HEK293 (cell line): ENCODE measurements around the gene HLF.

Experiments
- CTCF ChIA-PET: fragments of 350-600 bp; formaldehyde crosslinking; extraction: SDS; loops from one replicate; lab custom pipeline; 2021; ENCODE audit warnings: antibody characterized with exemption; lab: Yijun Ruan, JAX
- POLR2A ChIA-PET: fragments of 300-600 bp; formaldehyde crosslinking; extraction: SDS; loops from one replicate; lab custom pipeline; 2020; ENCODE audit warnings: antibody characterized with exemption, inconsistent platforms; lab: Yijun Ruan, JAX
- H3K27ac ChIP-seq: fragments of 200-500 bp; sonication (Bioruptor generic); 2 replicates; pipeline ENCODE4 v1.5.1; 2014; ENCODE audit warnings: low read depth, low read length, control low read depth, inconsistent platforms; ENCODE audit errors: extremely low read depth
- H3K36me3 ChIP-seq, 2 experiments: fragments of 200-500 bp in 1 of 2; sonication (Bioruptor generic) in 1 of 2; 1 replicate in 1 of 2; 2 replicates in 1 of 2; pipeline ENCODE4 v1.5.1; 2014 to 2017; ENCODE audit warnings: inconsistent platforms in 2 of 2, low read length in 2 of 2; ENCODE audit not compliant: control insufficient read depth in 2 of 2, insufficient read depth in 1 of 2
- H3K4me1 ChIP-seq: fragments of 200-500 bp; sonication (Bioruptor generic); 2 replicates; pipeline ENCODE4 v1.5.1; 2014; ENCODE audit warnings: mild to moderate bottlenecking, low read length, inconsistent platforms; ENCODE audit not compliant: control insufficient read depth, insufficient read depth
- H3K4me3 ChIP-seq: 2 replicates; pipeline ENCODE4 v1.5.1; 2011; ENCODE audit warnings: low read depth, mild to moderate bottlenecking, control low read depth, low read length, moderate library complexity
- H3K9me3 ChIP-seq: fragments of 200-500 bp; sonication (Bioruptor generic); 2 replicates; pipeline ENCODE4 v1.5.1; 2014; ENCODE audit warnings: low read depth, low read length, inconsistent platforms; ENCODE audit not compliant: control insufficient read depth, insufficient read depth
- GLIS1 ChIP-seq: fragments of 450-650 bp; formaldehyde crosslinking; IDR thresholded peaks from 2 replicates; pipeline ENCODE4 v1.5.1; 2016; ENCODE audit warnings: missing biosample characterization, missing genetic modification characterization
- KLF9 ChIP-seq: fragments of 450-650 bp; formaldehyde crosslinking; IDR thresholded peaks from 2 replicates; pipeline ENCODE4 v1.5.1; 2016; ENCODE audit warnings: missing biosample characterization, missing genetic modification characterization, low read depth
- OSR2 ChIP-seq: fragments of 450-650 bp; formaldehyde crosslinking; IDR thresholded peaks from 2 replicates; pipeline ENCODE4 v1.5.1; 2016; ENCODE audit warnings: missing biosample characterization, missing genetic modification characterization
- ZBTB26 ChIP-seq: fragments of 450-650 bp; formaldehyde crosslinking; optimal IDR thresholded peaks from 2 replicates; pipeline ENCODE3; 2016; ENCODE audit warnings: missing biosample characterization, mild to moderate bottlenecking, missing genetic modification characterization
- ZEB2 ChIP-seq: fragments of 450-650 bp; formaldehyde crosslinking; IDR thresholded peaks from 2 replicates; pipeline ENCODE4 v1.5.1; 2016; ENCODE audit warnings: missing biosample characterization, missing genetic modification characterization
- ZNF184 ChIP-seq: fragments of 450-650 bp; IDR thresholded peaks from 2 replicates; pipeline ENCODE4 v1.5.1; 2018; ENCODE audit warnings: missing biosample characterization, mild to moderate bottlenecking, missing genetic modification characterization
- ZNF274 ChIP-seq, 2 experiments: fragments of 200-500 bp in 1 of 2; fragments of 450-650 bp in 1 of 2; sonication (Bioruptor generic) in 1 of 2; formaldehyde crosslinking in 1 of 2; IDR thresholded peaks; 2 replicates each; pipeline versions ENCODE4 v1.5.1 to v1.6.1; 2014 to 2016; ENCODE audit warnings: borderline replicate concordance in 1 of 2, inconsistent platforms in 1 of 2, low read length in 1 of 2, missing biosample characterization in 1 of 2, missing genetic modification characterization in 1 of 2
- ZNF350 ChIP-seq: fragments of 450-650 bp; formaldehyde crosslinking; IDR thresholded peaks from 2 replicates; pipeline ENCODE4 v1.5.0; 2017; ENCODE audit warnings: missing biosample characterization, mild to moderate bottlenecking, missing genetic modification characterization
- ZNF398 ChIP-seq: fragments of 450-650 bp; formaldehyde crosslinking; IDR thresholded peaks from 2 replicates; pipeline ENCODE4 v1.5.1; 2017; ENCODE audit warnings: missing biosample characterization, missing genetic modification characterization
- ZNF416 ChIP-seq: fragments of 450-650 bp; formaldehyde crosslinking; IDR thresholded peaks from 2 replicates; pipeline ENCODE4 v1.5.1; 2016; ENCODE audit warnings: missing biosample characterization, missing genetic modification characterization
- ZNF449 ChIP-seq: fragments of 450-650 bp; formaldehyde crosslinking; IDR thresholded peaks from 2 replicates; pipeline ENCODE4 v1.5.1; 2017; ENCODE audit warnings: missing biosample characterization, mild to moderate bottlenecking, missing genetic modification characterization, moderate library complexity
- ZNF501 ChIP-seq: fragments of 450-650 bp; formaldehyde crosslinking; IDR thresholded peaks from 2 replicates; pipeline ENCODE4 v1.5.1; 2016; ENCODE audit warnings: missing biosample characterization, missing genetic modification characterization
- ZNF626 ChIP-seq: fragments of 450-650 bp; sonication (Bioruptor Pico); formaldehyde crosslinking; IDR thresholded peaks from 2 replicates; pipeline ENCODE4 v1.5.1; 2018; ENCODE audit warnings: missing biosample characterization, missing genetic modification characterization, inconsistent platforms
- ZNF660 ChIP-seq: fragments of 450-650 bp; IDR thresholded peaks from 2 replicates; pipeline ENCODE4 v1.5.1; 2018; ENCODE audit warnings: missing biosample characterization, mild to moderate bottlenecking, missing genetic modification characterization
- ZNF677 ChIP-seq: fragments of 450-650 bp; IDR thresholded peaks from 2 replicates; pipeline ENCODE4 v1.5.0; 2018; ENCODE audit warnings: missing biosample characterization, mild to moderate bottlenecking, missing genetic modification characterization, moderate library complexity
- ZNF843 ChIP-seq: fragments of 450-650 bp; formaldehyde crosslinking; IDR thresholded peaks from 2 replicates; pipeline ENCODE4 v1.5.1; 2016; ENCODE audit warnings: missing biosample characterization, missing genetic modification characterization
- ZSCAN30 ChIP-seq: fragments of 450-650 bp; IDR thresholded peaks from 2 replicates; pipeline ENCODE4 v1.5.1; 2018; ENCODE audit warnings: missing biosample characterization, mild to moderate bottlenecking, missing genetic modification characterization, moderate library complexity
- TF ChIP-seq, protein P1 (sequence below): fragments of 450-650 bp; IDR thresholded peaks from 2 replicates; pipeline ENCODE4 v1.5.1; 2018; ENCODE audit warnings: missing biosample characterization, missing genetic modification characterization
- TF ChIP-seq, protein P2 (sequence below): fragments of 450-650 bp; formaldehyde crosslinking; IDR thresholded peaks from 2 replicates; pipeline ENCODE4 v1.5.1; 2016; ENCODE audit warnings: missing biosample characterization, missing genetic modification characterization

Gene HLF

GRCh38 chr17:55282379-55282702 is 17.6 kb downstream of the HLF start (continued):
- TF ChIP-seq ZNF449 (tag by site-specific recombination) (no peak), ZNF274 (IDR thresholded peaks at IDR 0.05; ENCODE audit: low read length) (no peak), ZNF274 (tag by site-specific recombination; IDR thresholded peaks at IDR 0.05; ENCODE audit: borderline replicate concordance) (no peak), ZNF843 (tag by site-specific recombination) (no peak), OSR2 (no peak), ZNF626 (tag by site-specific recombination) (no peak)
- TF ChIP-seq, protein P1, sequence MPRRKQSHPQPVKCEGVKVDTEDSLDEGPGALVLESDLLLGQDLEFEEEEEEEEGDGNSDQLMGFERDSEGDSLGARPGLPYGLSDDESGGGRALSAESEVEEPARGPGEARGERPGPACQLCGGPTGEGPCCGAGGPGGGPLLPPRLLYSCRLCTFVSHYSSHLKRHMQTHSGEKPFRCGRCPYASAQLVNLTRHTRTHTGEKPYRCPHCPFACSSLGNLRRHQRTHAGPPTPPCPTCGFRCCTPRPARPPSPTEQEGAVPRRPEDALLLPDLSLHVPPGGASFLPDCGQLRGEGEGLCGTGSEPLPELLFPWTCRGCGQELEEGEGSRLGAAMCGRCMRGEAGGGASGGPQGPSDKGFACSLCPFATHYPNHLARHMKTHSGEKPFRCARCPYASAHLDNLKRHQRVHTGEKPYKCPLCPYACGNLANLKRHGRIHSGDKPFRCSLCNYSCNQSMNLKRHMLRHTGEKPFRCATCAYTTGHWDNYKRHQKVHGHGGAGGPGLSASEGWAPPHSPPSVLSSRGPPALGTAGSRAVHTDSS (tag by site-specific recombination): no peak
- TF ChIP-seq, all 188 proteins: peak for 0

- no peak for TF ChIP-seq KLF9 (tag by site-specific recombination)
- TF ChIP-seq ZNF350 (tag by site-specific recombination): no peak
- TF ChIP-seq ZSCAN30 (tag by site-specific recombination): no peak
- TF ChIP-seq, protein P2, sequence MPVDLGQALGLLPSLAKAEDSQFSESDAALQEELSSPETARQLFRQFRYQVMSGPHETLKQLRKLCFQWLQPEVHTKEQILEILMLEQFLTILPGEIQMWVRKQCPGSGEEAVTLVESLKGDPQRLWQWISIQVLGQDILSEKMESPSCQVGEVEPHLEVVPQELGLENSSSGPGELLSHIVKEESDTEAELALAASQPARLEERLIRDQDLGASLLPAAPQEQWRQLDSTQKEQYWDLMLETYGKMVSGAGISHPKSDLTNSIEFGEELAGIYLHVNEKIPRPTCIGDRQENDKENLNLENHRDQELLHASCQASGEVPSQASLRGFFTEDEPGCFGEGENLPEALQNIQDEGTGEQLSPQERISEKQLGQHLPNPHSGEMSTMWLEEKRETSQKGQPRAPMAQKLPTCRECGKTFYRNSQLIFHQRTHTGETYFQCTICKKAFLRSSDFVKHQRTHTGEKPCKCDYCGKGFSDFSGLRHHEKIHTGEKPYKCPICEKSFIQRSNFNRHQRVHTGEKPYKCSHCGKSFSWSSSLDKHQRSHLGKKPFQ (tag by site-specific recombination): no peak
- no peak for TF ChIP-seq ZBTB26 (tag by site-specific recombination)
- TF ChIP-seq ZEB2: no peak
- TF ChIP-seq ZNF398 (tag by site-specific recombination): no peak
- TF ChIP-seq ZNF501 (tag by site-specific recombination): no peak
- no peak for TF ChIP-seq GLIS1
- TF ChIP-seq ZNF184: no peak
- no peak for TF ChIP-seq ZNF677
- no peak for TF ChIP-seq ZNF416 (tag by site-specific recombination)
- TF ChIP-seq ZNF660: no peak
- Histone ChIP-seq H3K4me3 (no peak overlapping the region), H3K36me3 (no peaks in the 10 kb centered on the region), H3K4me1 (no peaks in the 10 kb centered on the region), H3K9me3 (no peaks in the 10 kb centered on the region; the same call in 1 of the 2 replicates), H3K27ac (no peak overlapping the region)
- ChIA-PET POLR2A (no interaction called here), CTCF (interaction anchor here (0.5 to 2.1 kb wide), 3 partner anchors 12 to 228 kb away, joined by 3 to 6 read pairs (median 4); no protein-coding TSS in a partner anchor)
Observed at GRCh38 chr17:55282741-55283140, 18.0 kb downstream of the HLF start.
